ENCODE data around the gene SETBP1. TPM values are rescaled to one million over a fixed set of nuclear protein-coding genes. Genes with fewer than 3 reads are reported as not detected.

The SETBP1 gene
- total RNA-seq, 1 experiment from 2014 or later, result 0.23 TPM

DNA sequence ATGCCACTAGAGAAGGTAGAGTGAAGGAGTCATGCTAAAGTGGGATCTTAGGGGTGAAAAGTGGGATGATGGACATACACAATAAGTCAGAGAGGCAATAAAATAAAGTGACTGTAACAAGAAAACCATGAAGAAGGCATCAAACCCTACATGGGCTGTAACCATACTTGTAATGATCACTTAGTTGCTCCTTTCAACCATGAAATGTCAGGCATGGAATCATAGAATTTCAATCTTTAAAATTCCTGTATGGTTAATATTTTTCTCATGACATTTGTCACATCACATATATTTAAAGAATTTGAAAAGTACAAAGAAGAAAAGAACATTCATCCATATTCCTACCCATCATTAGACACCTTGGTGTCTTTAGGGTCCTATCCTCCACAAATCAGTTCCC, 20.9 kb upstream of the SETBP1 start:
- no peaks in the 10 kb centered on the region for H3K36me3 ChIP-seq (ENCODE audit: control insufficient read depth, insufficient read depth, low read length)
- no peak for DNase-seq (ENCODE audit: low read depth, low spot score)
- no peaks in the 10 kb centered on the region for H3K4me1 ChIP-seq (ENCODE audit: control insufficient read depth, insufficient read depth, low read length)
- H3K27me3 ChIP-seq (ENCODE audit: control insufficient read depth, insufficient read depth, low read length), result no peaks in the 10 kb centered on the region
- TF ChIP-seq, protein P1, sequence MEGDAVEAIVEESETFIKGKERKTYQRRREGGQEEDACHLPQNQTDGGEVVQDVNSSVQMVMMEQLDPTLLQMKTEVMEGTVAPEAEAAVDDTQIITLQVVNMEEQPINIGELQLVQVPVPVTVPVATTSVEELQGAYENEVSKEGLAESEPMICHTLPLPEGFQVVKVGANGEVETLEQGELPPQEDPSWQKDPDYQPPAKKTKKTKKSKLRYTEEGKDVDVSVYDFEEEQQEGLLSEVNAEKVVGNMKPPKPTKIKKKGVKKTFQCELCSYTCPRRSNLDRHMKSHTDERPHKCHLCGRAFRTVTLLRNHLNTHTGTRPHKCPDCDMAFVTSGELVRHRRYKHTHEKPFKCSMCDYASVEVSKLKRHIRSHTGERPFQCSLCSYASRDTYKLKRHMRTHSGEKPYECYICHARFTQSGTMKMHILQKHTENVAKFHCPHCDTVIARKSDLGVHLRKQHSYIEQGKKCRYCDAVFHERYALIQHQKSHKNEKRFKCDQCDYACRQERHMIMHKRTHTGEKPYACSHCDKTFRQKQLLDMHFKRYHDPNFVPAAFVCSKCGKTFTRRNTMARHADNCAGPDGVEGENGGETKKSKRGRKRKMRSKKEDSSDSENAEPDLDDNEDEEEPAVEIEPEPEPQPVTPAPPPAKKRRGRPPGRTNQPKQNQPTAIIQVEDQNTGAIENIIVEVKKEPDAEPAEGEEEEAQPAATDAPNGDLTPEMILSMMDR (IDR thresholded peaks at IDR 0.05), result no peak
- TF ChIP-seq SIN3A (IDR thresholded peaks at IDR 0.05; ENCODE audit: borderline replicate concordance, insufficient read depth, low read depth, low read length) (no peak), POLR2AphosphoS5 (IDR thresholded peaks at IDR 0.05; ENCODE audit: low read depth, low read length) (no peak), TCF7L2 (IDR thresholded peaks at IDR 0.05; ENCODE audit: low read depth, low read length) (no peak)
- TF ChIP-seq, protein P2, sequence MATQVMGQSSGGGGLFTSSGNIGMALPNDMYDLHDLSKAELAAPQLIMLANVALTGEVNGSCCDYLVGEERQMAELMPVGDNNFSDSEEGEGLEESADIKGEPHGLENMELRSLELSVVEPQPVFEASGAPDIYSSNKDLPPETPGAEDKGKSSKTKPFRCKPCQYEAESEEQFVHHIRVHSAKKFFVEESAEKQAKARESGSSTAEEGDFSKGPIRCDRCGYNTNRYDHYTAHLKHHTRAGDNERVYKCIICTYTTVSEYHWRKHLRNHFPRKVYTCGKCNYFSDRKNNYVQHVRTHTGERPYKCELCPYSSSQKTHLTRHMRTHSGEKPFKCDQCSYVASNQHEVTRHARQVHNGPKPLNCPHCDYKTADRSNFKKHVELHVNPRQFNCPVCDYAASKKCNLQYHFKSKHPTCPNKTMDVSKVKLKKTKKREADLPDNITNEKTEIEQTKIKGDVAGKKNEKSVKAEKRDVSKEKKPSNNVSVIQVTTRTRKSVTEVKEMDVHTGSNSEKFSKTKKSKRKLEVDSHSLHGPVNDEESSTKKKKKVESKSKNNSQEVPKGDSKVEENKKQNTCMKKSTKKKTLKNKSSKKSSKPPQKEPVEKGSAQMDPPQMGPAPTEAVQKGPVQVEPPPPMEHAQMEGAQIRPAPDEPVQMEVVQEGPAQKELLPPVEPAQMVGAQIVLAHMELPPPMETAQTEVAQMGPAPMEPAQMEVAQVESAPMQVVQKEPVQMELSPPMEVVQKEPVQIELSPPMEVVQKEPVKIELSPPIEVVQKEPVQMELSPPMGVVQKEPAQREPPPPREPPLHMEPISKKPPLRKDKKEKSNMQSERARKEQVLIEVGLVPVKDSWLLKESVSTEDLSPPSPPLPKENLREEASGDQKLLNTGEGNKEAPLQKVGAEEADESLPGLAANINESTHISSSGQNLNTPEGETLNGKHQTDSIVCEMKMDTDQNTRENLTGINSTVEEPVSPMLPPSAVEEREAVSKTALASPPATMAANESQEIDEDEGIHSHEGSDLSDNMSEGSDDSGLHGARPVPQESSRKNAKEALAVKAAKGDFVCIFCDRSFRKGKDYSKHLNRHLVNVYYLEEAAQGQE (IDR thresholded peaks at IDR 0.05; ENCODE audit: insufficient read depth in 1 of 2, low read depth in 2 of 2, low read length in 1 of 2), result no peak
- ChIA-PET POLR2A (no interaction called here), CTCF (no interaction called here)
- BruUV-seq (replicated peaks), result no TSS peak
- intact Hi-C loops (cut with micrococcal nuclease; ENCODE audit: unreplicated experiment) (no loop called here), in situ Hi-C loops (cut with HindIII; ENCODE audit: low pct_unique_long_range_greater_than_20kb, low sequenced_read_pairs) (no loop called here)
- no peak overlapping the region for H3K27ac ChIP-seq (ENCODE audit: low read length)
- no peak for ATAC-seq
- H3K9me3 ChIP-seq (ENCODE audit: control insufficient read depth, insufficient read depth, low read depth, low read length), result no peaks in the 10 kb centered on the region
- no peak overlapping the region for H3K4me3 ChIP-seq (ENCODE audit: low read depth in 2 of 2, low read length in 2 of 2)

DNA sequence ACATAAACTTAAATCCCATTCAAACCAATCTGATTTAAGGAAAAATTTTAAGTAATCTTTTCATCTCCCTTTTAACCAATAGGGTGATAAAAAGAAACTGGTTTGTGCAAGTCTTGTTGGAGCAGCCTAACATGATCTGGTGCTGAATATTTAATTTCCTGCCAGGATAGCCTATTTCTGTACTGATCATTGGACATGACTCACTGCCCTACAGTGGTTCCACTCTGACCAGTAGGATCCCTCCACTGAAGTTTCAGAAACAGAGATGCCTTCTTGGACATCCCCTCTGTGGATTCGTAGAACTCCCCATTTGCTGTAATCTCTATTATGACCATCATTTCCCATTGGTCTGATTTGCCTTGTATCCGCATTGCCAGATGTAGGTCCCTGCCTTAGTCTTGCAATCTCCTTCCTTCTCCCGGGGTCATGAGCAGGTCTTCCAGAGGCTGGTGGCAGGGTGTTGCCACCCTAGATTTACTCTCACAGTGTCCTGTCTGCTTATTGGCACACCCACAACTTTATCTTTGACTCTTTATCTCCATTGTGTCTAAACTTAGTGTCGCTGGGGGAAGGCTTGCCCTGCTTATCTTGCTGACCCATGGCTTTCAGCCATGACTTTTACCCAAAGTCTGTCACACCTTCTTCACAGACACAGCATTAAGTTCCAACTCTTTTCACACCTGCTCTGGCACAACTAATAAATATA, 12.3 kb upstream of the SETBP1 start:
- ATAC-seq, result no peak
- H3K4me3 ChIP-seq (ENCODE audit: low read depth in 2 of 2, low read length in 2 of 2), result no peak overlapping the region
- H3K4me1 ChIP-seq (ENCODE audit: control insufficient read depth, insufficient read depth, low read length), result no peaks in the 10 kb centered on the region
- ChIA-PET POLR2A (no interaction called here), CTCF (no interaction called here)
- in situ Hi-C loops (cut with HindIII; ENCODE audit: low pct_unique_long_range_greater_than_20kb, low sequenced_read_pairs), result no loop called here
- H3K9me3 ChIP-seq (ENCODE audit: control insufficient read depth, insufficient read depth, low read depth, low read length), result no peaks in the 10 kb centered on the region
- no peaks in the 10 kb centered on the region for H3K36me3 ChIP-seq (ENCODE audit: control insufficient read depth, insufficient read depth, low read length)
- H3K27me3 ChIP-seq (ENCODE audit: control insufficient read depth, insufficient read depth, low read length), result no peaks in the 10 kb centered on the region
- no peak for DNase-seq (ENCODE audit: low read depth, low spot score)
- no TSS peak for BruUV-seq (replicated peaks)
- intact Hi-C loops (cut with micrococcal nuclease; ENCODE audit: unreplicated experiment), result no loop called here
- no peak overlapping the region for H3K27ac ChIP-seq (ENCODE audit: low read length)
- TF ChIP-seq, protein P1 (IDR thresholded peaks at IDR 0.05), result no peak
- TF ChIP-seq TCF7L2 (IDR thresholded peaks at IDR 0.05; ENCODE audit: low read depth, low read length) (no peak), SIN3A (IDR thresholded peaks at IDR 0.05; ENCODE audit: borderline replicate concordance, insufficient read depth, low read depth, low read length) (no peak), POLR2AphosphoS5 (IDR thresholded peaks at IDR 0.05; ENCODE audit: low read depth, low read length) (no peak)
- TF ChIP-seq, protein P2 (IDR thresholded peaks at IDR 0.05; ENCODE audit: insufficient read depth in 1 of 2, low read depth in 2 of 2, low read length in 1 of 2), result no peak
